Tibial nerve (tissue), 4 donors: Measurements from ENCODE around the gene SPTBN4.

Experiments used
- CTCF ChIP-seq, 5 experiments: fragments of 200-600 bp in 3 of 5; fragments of 450-650 bp in 2 of 5; sonication (generic) in 3 of 5; IDR thresholded peaks; one replicate each; pipeline ENCODE4 v1.5.1; 2016 to 2019; ENCODE audit warnings: antibody characterized with exemption in 5 of 5, mild to moderate bottlenecking in 3 of 5, moderate library complexity in 2 of 5
- EP300 ChIP-seq, 2 donors: sonication (generic); formaldehyde crosslinking; IDR thresholded peaks; one replicate each; pipeline ENCODE4 v1.6.1; 2017; ENCODE audit warnings: antibody characterized with exemption in 2 of 2, mild to moderate bottlenecking in 1 of 2
- POLR2A ChIP-seq, 2 donors: fragments of 450-650 bp; IDR thresholded peaks; one replicate each; pipeline ENCODE4 v1.6.1; 2017; ENCODE audit warnings: antibody characterized with exemption in 2 of 2, mild to moderate bottlenecking in 2 of 2, moderate library complexity in 2 of 2

GRCh38 chr19:40513345-40513678 lies 46.5 kb downstream of the SPTBN4 start:
- no peak for TF ChIP-seq CTCF (IDR thresholded peaks at IDR 0.05)
- no peak for TF ChIP-seq EP300 (IDR thresholded peaks at IDR 0.05)
- TF ChIP-seq POLR2A (IDR thresholded peaks at IDR 0.05): no peak
